IMR-90 (cell line): ENCODE data around the gene ZNF827. TPM values are rescaled to one million over a fixed set of nuclear protein-coding genes. Genes with fewer than 3 reads are reported as not detected.

Source experiments
- ATAC-seq: fragments of 200-7000 bp; cut with Tn5 transposase; 2 replicates; pipeline ENCODE4 v1.9.1; 2020; ENCODE audit warnings: low read depth, mild to moderate bottlenecking, moderate library complexity
- BruUV-seq: library from RNA; stranded (reverse); fragments of 400-500 nt; replicated peaks from 2 replicates; lab custom pipeline; 2021; lab: Mats Ljungman, UMichigan
- CTCF ChIA-PET: fragments of 300-600 bp; formaldehyde crosslinking; extraction: SDS; loops from one replicate; lab custom pipeline; 2021; ENCODE audit warnings: antibody characterized with exemption; lab: Yijun Ruan, JAX
- POLR2A ChIA-PET: fragments of 300-600 bp; sonication (Branson Sonifier 250); formaldehyde crosslinking; loops from one replicate; lab custom pipeline; 2022; ENCODE audit warnings: antibody characterized with exemption; ENCODE audit not compliant: unreplicated experiment; lab: Charles Lee
- DNase-seq: peaks from one replicate; pipeline ENCODE4 v3.0.0; 2013
- H2AFZ ChIP-seq: replicated peaks from 2 replicates; pipeline ENCODE3; 2013; ENCODE audit warnings: low read length, mild to moderate bottlenecking; ENCODE audit not compliant: poor library complexity
- H2AK5ac ChIP-seq: 2 replicates; pipeline ENCODE4 v1.6.1; 2013; ENCODE audit warnings: low read depth, low read length, inconsistent platforms
- H2AK9ac ChIP-seq: replicated peaks from 2 replicates; pipeline ENCODE3; 2013; ENCODE audit warnings: mild to moderate bottlenecking, low read depth, low read length, moderate library complexity; ENCODE audit not compliant: poor library complexity
- H2BK120ac ChIP-seq: 2 replicates; pipeline ENCODE4 v1.6.1; 2013; ENCODE audit warnings: low read depth, low read length, inconsistent platforms
- H2BK15ac ChIP-seq: 3 replicates; pipeline ENCODE4 v1.6.1; 2013; ENCODE audit warnings: low read depth, low read length, inconsistent platforms
- H2BK20ac ChIP-seq: 2 replicates; pipeline ENCODE4 v1.6.1; 2013; ENCODE audit warnings: low read depth, mild to moderate bottlenecking, inconsistent platforms, low read length, moderate library complexity
- H2BK5ac ChIP-seq: 2 replicates; pipeline ENCODE4 v1.6.1; 2013; ENCODE audit warnings: mild to moderate bottlenecking, low read depth, low read length, inconsistent platforms; ENCODE audit not compliant: poor library complexity, severe bottlenecking
- H3K14ac ChIP-seq: replicated peaks from 2 replicates; pipeline ENCODE4 v1.6.1; 2013; ENCODE audit warnings: low read depth, low read length, inconsistent platforms
- H3K18ac ChIP-seq: 2 replicates; pipeline ENCODE4 v1.6.1; 2013; ENCODE audit warnings: low read depth, low read length, control low read depth
- H3K23ac ChIP-seq: 2 replicates; pipeline ENCODE4 v1.6.1; 2013; ENCODE audit warnings: low read depth, low read length, inconsistent platforms
- H3K27ac ChIP-seq: 2 replicates; pipeline ENCODE4 v1.5.1; 2013; ENCODE audit warnings: mild to moderate bottlenecking, control low read depth, low read length; ENCODE audit not compliant: insufficient read depth
- H3K27me3 ChIP-seq: 2 replicates; pipeline ENCODE4 v1.6.1; 2013; ENCODE audit warnings: low read length; ENCODE audit not compliant: control insufficient read depth, insufficient read depth
- H3K36me3 ChIP-seq: 2 replicates; pipeline ENCODE4 v1.6.1; 2013; ENCODE audit warnings: low read length, mixed read lengths; ENCODE audit not compliant: control insufficient read depth, insufficient read depth
- H3K4ac ChIP-seq: 2 replicates; pipeline ENCODE4 v1.6.1; 2013; ENCODE audit warnings: low read depth, low read length, inconsistent platforms
- H3K4me1 ChIP-seq: 2 replicates; pipeline ENCODE4 v1.6.1; 2013; ENCODE audit warnings: low read length, mixed read lengths; ENCODE audit not compliant: control insufficient read depth, insufficient read depth
- H3K4me2 ChIP-seq: 2 replicates; pipeline ENCODE4 v1.6.1; 2013; ENCODE audit warnings: low read depth, mild to moderate bottlenecking, control low read depth, low read length, moderate library complexity
- H3K4me3 ChIP-seq: 2 replicates; pipeline ENCODE4 v1.5.1; 2013; ENCODE audit warnings: low read depth, mild to moderate bottlenecking, control low read depth, low read length, moderate library complexity; ENCODE audit not compliant: insufficient read depth
- H3K56ac ChIP-seq: 2 replicates; pipeline ENCODE4 v1.6.1; 2013; ENCODE audit warnings: low read length, inconsistent platforms; ENCODE audit not compliant: insufficient read depth; ENCODE audit errors: extremely low read depth
- H3K79me1 ChIP-seq, 2 experiments: 2 replicates each; pipeline ENCODE4 v1.6.1; 2013; ENCODE audit warnings: low read length in 2 of 2, inconsistent platforms in 1 of 2, low read depth in 1 of 2
- H3K9ac ChIP-seq: 2 replicates; pipeline ENCODE4 v1.6.1; 2013; ENCODE audit warnings: low read depth, low read length, control low read depth
- H3K9me1 ChIP-seq: 2 replicates; pipeline ENCODE4 v1.6.1; 2013; ENCODE audit warnings: low read length, inconsistent platforms; ENCODE audit not compliant: insufficient read depth
- H3K9me3 ChIP-seq: 2 replicates; pipeline ENCODE4 v1.6.1; 2013; ENCODE audit warnings: low read length; ENCODE audit not compliant: control insufficient read depth, insufficient read depth
- H4K20me1 ChIP-seq: 2 replicates; pipeline ENCODE4 v1.6.1; 2013; ENCODE audit warnings: low read length, inconsistent platforms; ENCODE audit not compliant: insufficient read depth
- H4K5ac ChIP-seq: 2 replicates; pipeline ENCODE4 v1.6.1; 2013; ENCODE audit warnings: mild to moderate bottlenecking, low read depth, low read length, control low read depth
- H4K8ac ChIP-seq, 2 experiments: 2 replicates each; pipeline ENCODE4 v1.6.1; 2013; ENCODE audit warnings: low read depth in 2 of 2, low read length in 2 of 2, control low read depth in 1 of 2, inconsistent platforms in 1 of 2
- H4K91ac ChIP-seq: 2 replicates; pipeline ENCODE4 v1.6.1; 2013; ENCODE audit warnings: low read depth, low read length, inconsistent platforms; ENCODE audit not compliant: insufficient read depth
- BHLHE40 ChIP-seq: fragments of 150-350 bp; IDR thresholded peaks from 2 replicates; pipeline ENCODE4 v1.6.1; 2016; ENCODE audit warnings: mild to moderate bottlenecking, low read depth, low read length
- CEBPB ChIP-seq: IDR thresholded peaks from 2 replicates; pipeline ENCODE4 v1.6.1; 2012; ENCODE audit warnings: low read depth, low read length, improper control_type of control experiment
- CHD1 ChIP-seq: IDR thresholded peaks from 2 replicates; pipeline ENCODE4 v1.6.1; 2012; ENCODE audit warnings: low read depth, low read length, improper control_type of control experiment
- FOS ChIP-seq: fragments of 150-350 bp; IDR thresholded peaks from 2 replicates; pipeline ENCODE4 v1.6.1; 2016; ENCODE audit warnings: low read depth, low read length
- MAFK ChIP-seq: IDR thresholded peaks from 2 replicates; pipeline ENCODE4 v1.6.1; 2012; ENCODE audit warnings: low read depth, low read length, improper control_type of control experiment
- MAZ ChIP-seq: IDR thresholded peaks from 2 replicates; pipeline ENCODE4 v1.6.1; 2012; ENCODE audit warnings: low read depth, mild to moderate bottlenecking, low read length, improper control_type of control experiment, moderate library complexity, borderline replicate concordance
- MXI1 ChIP-seq: IDR thresholded peaks from 2 replicates; pipeline ENCODE4 v1.6.1; 2012; ENCODE audit warnings: low read depth, mild to moderate bottlenecking, low read length, moderate library complexity, borderline replicate concordance
- NFE2L2 ChIP-seq: fragments of 150-350 bp; IDR thresholded peaks from 2 replicates; pipeline ENCODE4 v1.6.1; 2016; ENCODE audit warnings: low read depth, mild to moderate bottlenecking, low read length
- POLR2A ChIP-seq: IDR thresholded peaks from 2 replicates; pipeline ENCODE4 v1.6.1; 2012; ENCODE audit warnings: mild to moderate bottlenecking, low read depth, low read length
- RAD21 ChIP-seq: IDR thresholded peaks from 2 replicates; pipeline ENCODE4 v1.6.1; 2012; ENCODE audit warnings: low read length, improper control_type of control experiment
- RCOR1 ChIP-seq: IDR thresholded peaks from 2 replicates; pipeline ENCODE4 v1.6.1; 2012; ENCODE audit warnings: mild to moderate bottlenecking, low read length, improper control_type of control experiment; ENCODE audit not compliant: insufficient replicate concordance
- RFX5 ChIP-seq: IDR thresholded peaks from 2 replicates; pipeline ENCODE4 v1.8.0; 2012; ENCODE audit warnings: low read depth, mild to moderate bottlenecking, low read length, moderate library complexity
- SMC3 ChIP-seq: fragments of 150-350 bp; IDR thresholded peaks from 2 replicates; pipeline ENCODE4 v1.6.1; 2016; ENCODE audit warnings: low read depth, mild to moderate bottlenecking, antibody characterized with exemption, low read length, moderate library complexity
- WGBS, 2 experiments: methylation state at CpG; one replicate each; pipeline versions ENCODE4 v1.1.5 to v1.1.7; 2013; ENCODE audit warnings: missing lambda C conversion rate in 2 of 2; ENCODE audit not compliant: insufficient read length in 1 of 2; ENCODE audit errors: extremely low coverage in 2 of 2; 5-methylcytosine and 5-hydroxymethylcytosine counted together
- dilution Hi-C: fragments of 300-500 bp; cut with HindIII; formaldehyde crosslinking; loops from one replicate; pipeline ENCODE4 v1.14.3; 2018; ENCODE audit warnings: low sequenced_read_pairs; ENCODE audit not compliant: unreplicated experiment
- in situ Hi-C: fragments of 300-500 bp; cut with MboI; formaldehyde crosslinking; loops from 3 replicates; pipeline ENCODE4 v1.14.3; 2019; ENCODE audit warnings: low sequenced_read_pairs, inconsistent platforms, mixed read lengths
- intact Hi-C: fragments of 100-400 bp; cut with micrococcal nuclease; formaldehyde crosslinking; loops from 2 replicates; pipeline ENCODE4 v1.10.0; 2022
- polyA plus RNA-seq, 3 experiments: library from polyadenylated mRNA; depleted of rRNA; stranded (reverse); fragments of >200 nt; gene quantifications; 2 replicates each; pipeline ENCODE4 v1.2.3, GENCODE V29; 2012; ENCODE audit warnings: low replicate concordance in 1 of 3
- total RNA-seq: library from RNA; depleted of rRNA; stranded (reverse); fragments of >200 nt; gene quantifications from 2 replicates; pipeline ENCODE4 v1.2.3, GENCODE V29; 2012
- TF ChIP-seq, protein P1 (sequence below): fragments of 150-350 bp; IDR thresholded peaks from 2 replicates; pipeline ENCODE4 v1.6.1; 2016; ENCODE audit warnings: low read depth, mild to moderate bottlenecking, low read length, moderate library complexity, borderline replicate concordance
- TF ChIP-seq, protein P2 (sequence below): conservative IDR thresholded peaks from 2 replicates; pipeline ENCODE4 v1.5.1; 2012; ENCODE audit warnings: mild to moderate bottlenecking, low read depth, low read length, improper control_type of control experiment
- TF ChIP-seq, protein P3 (sequence below): fragments of 150-350 bp; IDR thresholded peaks from 2 replicates; pipeline ENCODE4 v1.6.1; 2017; ENCODE audit warnings: mild to moderate bottlenecking, antibody characterized with exemption, low read length, low read depth

The ZNF827 gene
- total and polyA plus RNA-seq, 2 of the 4 experiments (the other 2 are of a cell fraction) = 6.6 to 31.7 TPM

DNA sequence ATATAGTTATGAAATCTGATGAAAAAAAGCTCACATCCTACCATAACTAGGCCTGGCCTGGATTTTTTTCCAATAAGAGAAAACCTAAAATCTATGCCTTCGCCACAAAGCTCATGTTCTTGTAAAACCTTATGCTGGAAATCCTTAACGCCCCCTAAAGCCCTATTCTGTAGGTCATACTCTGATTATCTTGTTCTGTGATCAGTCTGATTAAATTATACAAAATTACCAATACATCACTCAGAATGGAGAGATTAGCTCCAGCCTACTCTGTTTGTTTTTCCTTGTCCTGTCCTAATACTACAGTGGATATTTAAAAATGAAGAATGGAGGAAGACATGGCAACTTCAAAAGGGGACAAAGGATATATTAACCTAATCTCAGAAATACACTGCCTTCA, 7.2 kb downstream of the ZNF827 start:
- H4K5ac ChIP-seq = no peak overlapping the region
- H3K27ac ChIP-seq = no peak overlapping the region
- ATAC-seq = no peak
- H4K8ac ChIP-seq = no peak overlapping the region
- H2AK5ac ChIP-seq = no peak overlapping the region
- no peak overlapping the region for H3K56ac ChIP-seq
- H4K91ac ChIP-seq = no peak overlapping the region
- no peak overlapping the region for H2BK20ac ChIP-seq
- no peak overlapping the region for H2BK5ac ChIP-seq
- no peak overlapping the region for H2AK9ac ChIP-seq
- no peak overlapping the region for H3K14ac ChIP-seq
- no peaks in the 10 kb centered on the region for H3K9me3 ChIP-seq
- no peak overlapping the region for H3K4ac ChIP-seq
- ChIA-PET CTCF (interaction anchor here (1.2 kb wide), 1 partner anchor 9 kb away, joined by 3 read pairs; no protein-coding TSS in a partner anchor), POLR2A (no interaction called here)
- dilution Hi-C loops (no loop called here), in situ Hi-C loops (no loop called here), intact Hi-C loops (loop anchor here (10.0 kb wide), 1 partner anchor 697 kb away; no protein-coding TSS in a partner anchor)
- H3K23ac ChIP-seq = no peak overlapping the region
- TF ChIP-seq, protein P1, sequence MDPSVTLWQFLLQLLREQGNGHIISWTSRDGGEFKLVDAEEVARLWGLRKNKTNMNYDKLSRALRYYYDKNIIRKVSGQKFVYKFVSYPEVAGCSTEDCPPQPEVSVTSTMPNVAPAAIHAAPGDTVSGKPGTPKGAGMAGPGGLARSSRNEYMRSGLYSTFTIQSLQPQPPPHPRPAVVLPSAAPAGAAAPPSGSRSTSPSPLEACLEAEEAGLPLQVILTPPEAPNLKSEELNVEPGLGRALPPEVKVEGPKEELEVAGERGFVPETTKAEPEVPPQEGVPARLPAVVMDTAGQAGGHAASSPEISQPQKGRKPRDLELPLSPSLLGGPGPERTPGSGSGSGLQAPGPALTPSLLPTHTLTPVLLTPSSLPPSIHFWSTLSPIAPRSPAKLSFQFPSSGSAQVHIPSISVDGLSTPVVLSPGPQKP = no peak
- TF ChIP-seq SMC3 (no peak), CHD1 (no peak), MXI1 (no peak), NFE2L2 (no peak), CEBPB (no peak), MAZ (no peak), RCOR1 (no peak), MAFK (no peak), RAD21 (no peak), RFX5 (no peak), POLR2A (no peak), BHLHE40 (no peak), FOS (no peak)
- TF ChIP-seq, protein P2, sequence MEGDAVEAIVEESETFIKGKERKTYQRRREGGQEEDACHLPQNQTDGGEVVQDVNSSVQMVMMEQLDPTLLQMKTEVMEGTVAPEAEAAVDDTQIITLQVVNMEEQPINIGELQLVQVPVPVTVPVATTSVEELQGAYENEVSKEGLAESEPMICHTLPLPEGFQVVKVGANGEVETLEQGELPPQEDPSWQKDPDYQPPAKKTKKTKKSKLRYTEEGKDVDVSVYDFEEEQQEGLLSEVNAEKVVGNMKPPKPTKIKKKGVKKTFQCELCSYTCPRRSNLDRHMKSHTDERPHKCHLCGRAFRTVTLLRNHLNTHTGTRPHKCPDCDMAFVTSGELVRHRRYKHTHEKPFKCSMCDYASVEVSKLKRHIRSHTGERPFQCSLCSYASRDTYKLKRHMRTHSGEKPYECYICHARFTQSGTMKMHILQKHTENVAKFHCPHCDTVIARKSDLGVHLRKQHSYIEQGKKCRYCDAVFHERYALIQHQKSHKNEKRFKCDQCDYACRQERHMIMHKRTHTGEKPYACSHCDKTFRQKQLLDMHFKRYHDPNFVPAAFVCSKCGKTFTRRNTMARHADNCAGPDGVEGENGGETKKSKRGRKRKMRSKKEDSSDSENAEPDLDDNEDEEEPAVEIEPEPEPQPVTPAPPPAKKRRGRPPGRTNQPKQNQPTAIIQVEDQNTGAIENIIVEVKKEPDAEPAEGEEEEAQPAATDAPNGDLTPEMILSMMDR = no peak
- TF ChIP-seq, protein P3, sequence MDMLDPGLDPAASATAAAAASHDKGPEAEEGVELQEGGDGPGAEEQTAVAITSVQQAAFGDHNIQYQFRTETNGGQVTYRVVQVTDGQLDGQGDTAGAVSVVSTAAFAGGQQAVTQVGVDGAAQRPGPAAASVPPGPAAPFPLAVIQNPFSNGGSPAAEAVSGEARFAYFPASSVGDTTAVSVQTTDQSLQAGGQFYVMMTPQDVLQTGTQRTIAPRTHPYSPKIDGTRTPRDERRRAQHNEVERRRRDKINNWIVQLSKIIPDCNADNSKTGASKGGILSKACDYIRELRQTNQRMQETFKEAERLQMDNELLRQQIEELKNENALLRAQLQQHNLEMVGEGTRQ = no peak
- BruUV-seq = no TSS peak
- H3K79me1 ChIP-seq = peaks cover 40 to 74% of the 10 kb centered on the region in 2 experiments
- WGBS, 2 experiments = no CpG with 5 or more reads among the region's 2 CpGs
- H3K4me3 ChIP-seq = no peak overlapping the region
- H4K20me1 ChIP-seq = no peaks in the 10 kb centered on the region
- H3K36me3 ChIP-seq = no peaks in the 10 kb centered on the region
- H3K9ac ChIP-seq = no peak overlapping the region
- no peak overlapping the region for H2BK15ac ChIP-seq
- no peak overlapping the region for H3K4me2 ChIP-seq
- H2BK120ac ChIP-seq = no peak overlapping the region
- no peaks in the 10 kb centered on the region; the same call in 1 of the 2 replicates for H3K9me1 ChIP-seq
- peaks cover 5% of the 10 kb centered on the region for H3K4me1 ChIP-seq
- no peak for DNase-seq
- no peak overlapping the region for H3K18ac ChIP-seq
- no peaks in the 10 kb centered on the region for H3K27me3 ChIP-seq
- no peak overlapping the region for H2AFZ ChIP-seq
